ENCODE measurements around the gene C3orf22.

Gene C3orf22

DNA sequence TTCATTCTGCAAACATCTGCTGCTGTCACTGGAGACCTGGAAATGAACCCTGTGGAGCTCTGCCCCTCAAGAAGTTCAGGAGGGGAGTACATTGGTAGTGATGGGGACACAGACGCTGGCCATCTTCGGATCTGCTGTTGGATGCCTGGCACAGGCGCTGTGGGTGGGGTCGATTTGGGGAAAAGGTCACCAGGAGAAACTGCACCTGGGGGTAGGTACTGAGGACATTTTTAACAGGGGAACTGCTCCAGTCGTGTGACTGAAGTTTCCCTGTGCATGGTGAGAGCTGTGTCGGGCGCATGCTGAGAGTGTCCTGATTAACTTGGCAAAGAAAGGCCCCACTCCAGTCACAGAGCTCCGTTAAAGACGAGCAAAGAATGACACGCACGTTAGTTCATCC, 44.6 kb downstream of the C3orf22 start:
- H3K36me3 ChIP-seq (replicated peaks; ENCODE audit: low read depth, low read length) = no peaks in the 10 kb centered on the region
- H3K79me2 ChIP-seq (ENCODE audit: low read length) = no peaks in the 10 kb centered on the region
- H3K4me2 ChIP-seq (ENCODE audit: low read length) = no peak overlapping the region
- H3K9ac ChIP-seq (ENCODE audit: low read length) = no peak overlapping the region
- no peak overlapping the region for H3K27ac ChIP-seq (ENCODE audit: low read length)
- no peak overlapping the region for H2AFZ ChIP-seq (ENCODE audit: low read depth, low read length)
- H3K9me3 ChIP-seq (ENCODE audit: insufficient read depth, low read length) = no peaks in the 10 kb centered on the region
- H3K4me3 ChIP-seq (ENCODE audit: low read length) = no peak overlapping the region
- no peak for TF ChIP-seq EZH2phosphoT487 (IDR thresholded peaks at IDR 0.05; ENCODE audit: low read depth)
- no peak for TF ChIP-seq CTCF (IDR thresholded peaks at IDR 0.05; ENCODE audit: low read depth, low read length)
- H3K27me3 ChIP-seq (ENCODE audit: low read depth, low read length) = no peaks in the 10 kb centered on the region
- H3K4me1 ChIP-seq (ENCODE audit: low read length) = no peaks in the 10 kb centered on the region
- no peaks in the 10 kb centered on the region for H4K20me1 ChIP-seq (ENCODE audit: insufficient read depth, low read length)

DNA sequence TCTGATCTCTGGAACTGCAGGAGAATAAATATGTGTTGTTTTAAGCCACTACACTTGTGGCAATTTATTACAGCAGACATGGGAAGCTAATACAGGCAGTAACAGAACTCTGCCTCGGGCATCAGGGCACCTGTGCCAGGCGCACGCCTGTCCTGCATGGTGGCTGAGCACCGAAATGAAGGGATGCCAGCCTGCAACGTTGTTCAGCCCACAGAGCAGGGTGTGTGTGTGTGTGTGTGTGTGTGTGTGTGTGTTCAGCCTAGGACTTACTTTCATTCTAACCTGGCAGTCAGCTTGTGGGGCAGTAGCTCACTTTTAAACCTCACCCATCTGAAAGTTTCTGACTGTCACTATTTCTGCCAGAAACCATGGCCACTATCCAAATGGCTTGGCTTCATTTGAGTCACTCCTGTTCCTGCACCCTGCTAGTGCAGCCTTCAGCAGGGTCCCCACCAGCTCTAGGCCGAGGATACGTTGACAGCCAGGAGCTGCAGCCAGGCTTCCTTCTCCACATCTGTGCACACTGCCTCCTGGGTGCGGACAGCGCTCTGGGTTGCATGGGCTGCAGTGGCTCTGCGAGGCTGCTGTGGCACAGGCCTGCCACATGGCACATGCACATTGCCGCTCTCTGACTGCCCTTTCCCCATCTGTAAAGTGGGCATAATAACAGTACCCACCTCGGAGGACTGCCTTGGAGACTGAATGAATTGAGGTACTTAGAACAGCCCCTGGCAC, 45.6 kb downstream of the C3orf22 start:
- Histone ChIP-seq H3K27me3 (ENCODE audit: low read depth, low read length) (no peaks in the 10 kb centered on the region), H3K4me2 (ENCODE audit: low read length) (no peak overlapping the region), H4K20me1 (ENCODE audit: insufficient read depth, low read length) (no peaks in the 10 kb centered on the region), H3K9ac (ENCODE audit: low read length) (no peak overlapping the region), H2AFZ (ENCODE audit: low read depth, low read length) (no peak overlapping the region), H3K36me3 (replicated peaks; ENCODE audit: low read depth, low read length) (no peaks in the 10 kb centered on the region), H3K9me3 (ENCODE audit: insufficient read depth, low read length) (no peaks in the 10 kb centered on the region), H3K4me3 (ENCODE audit: low read length) (no peak overlapping the region), H3K27ac (ENCODE audit: low read length) (no peak overlapping the region), H3K4me1 (ENCODE audit: low read length) (no peaks in the 10 kb centered on the region), H3K79me2 (ENCODE audit: low read length) (no peaks in the 10 kb centered on the region)
- TF ChIP-seq EZH2phosphoT487 (IDR thresholded peaks at IDR 0.05; ENCODE audit: low read depth) (no peak), CTCF (IDR thresholded peaks at IDR 0.05; ENCODE audit: low read depth, low read length) (no peak)

DNA sequence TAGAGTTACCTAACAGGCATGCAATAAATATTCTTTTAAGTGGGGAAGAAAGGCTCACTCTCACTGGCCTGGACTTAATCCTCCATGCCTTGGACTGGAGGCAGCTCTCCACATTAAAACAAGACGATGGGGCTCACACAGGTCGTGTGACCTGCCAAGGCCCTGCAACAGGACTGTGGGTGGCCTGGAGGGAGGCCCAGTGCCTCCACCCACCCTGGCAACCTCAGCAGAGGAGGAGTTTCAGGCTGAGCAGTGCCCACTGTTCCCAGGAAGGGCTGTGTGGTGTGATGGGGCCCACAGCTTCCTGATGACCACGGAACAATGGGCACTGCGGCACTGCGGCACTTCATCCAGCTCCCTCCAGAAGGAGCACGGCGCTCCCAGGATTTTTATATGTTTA, 46.7 kb downstream of the C3orf22 start:
- Histone ChIP-seq H3K9ac (ENCODE audit: low read length) (no peak overlapping the region), H3K4me3 (ENCODE audit: low read length) (no peak overlapping the region), H2AFZ (ENCODE audit: low read depth, low read length) (no peak overlapping the region), H3K9me3 (ENCODE audit: insufficient read depth, low read length) (no peaks in the 10 kb centered on the region), H3K79me2 (ENCODE audit: low read length) (no peaks in the 10 kb centered on the region), H3K4me1 (ENCODE audit: low read length) (no peaks in the 10 kb centered on the region), H3K27ac (ENCODE audit: low read length) (no peak overlapping the region), H4K20me1 (ENCODE audit: insufficient read depth, low read length) (no peaks in the 10 kb centered on the region), H3K4me2 (ENCODE audit: low read length) (no peak overlapping the region), H3K27me3 (ENCODE audit: low read depth, low read length) (no peaks in the 10 kb centered on the region), H3K36me3 (replicated peaks; ENCODE audit: low read depth, low read length) (no peaks in the 10 kb centered on the region)
- TF ChIP-seq EZH2phosphoT487 (IDR thresholded peaks at IDR 0.05; ENCODE audit: low read depth) = no peak
- no peak for TF ChIP-seq CTCF (IDR thresholded peaks at IDR 0.05; ENCODE audit: low read depth, low read length)

DNA sequence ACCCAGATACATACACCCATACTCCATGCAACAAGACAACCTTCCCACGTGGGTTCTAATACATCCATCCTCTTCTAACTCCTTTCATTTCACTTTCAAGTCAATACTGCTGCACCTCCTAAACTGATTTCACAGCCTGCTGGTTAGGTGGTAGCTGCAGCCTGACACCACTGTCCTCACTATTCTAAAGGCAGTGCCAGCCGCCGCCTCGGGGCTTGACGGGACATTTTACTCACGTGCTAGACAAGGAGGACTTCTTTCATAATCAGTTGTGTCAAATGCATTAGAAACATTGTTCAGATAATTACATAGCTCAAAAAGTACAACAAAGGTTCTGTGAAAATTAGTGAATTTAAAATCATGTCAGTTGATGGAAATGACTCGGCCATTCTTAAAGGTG, 47.4 kb downstream of the C3orf22 start:
- Histone ChIP-seq H3K4me2 (ENCODE audit: low read length) (no peak overlapping the region), H3K27me3 (ENCODE audit: low read depth, low read length) (no peaks in the 10 kb centered on the region), H3K9ac (ENCODE audit: low read length) (no peak overlapping the region), H3K9me3 (ENCODE audit: insufficient read depth, low read length) (no peaks in the 10 kb centered on the region), H3K79me2 (ENCODE audit: low read length) (no peaks in the 10 kb centered on the region), H4K20me1 (ENCODE audit: insufficient read depth, low read length) (no peaks in the 10 kb centered on the region), H3K36me3 (replicated peaks; ENCODE audit: low read depth, low read length) (no peaks in the 10 kb centered on the region), H3K27ac (ENCODE audit: low read length) (no peak overlapping the region), H3K4me3 (ENCODE audit: low read length) (no peak overlapping the region), H2AFZ (ENCODE audit: low read depth, low read length) (no peak overlapping the region), H3K4me1 (ENCODE audit: low read length) (no peaks in the 10 kb centered on the region)
- no peak for TF ChIP-seq EZH2phosphoT487 (IDR thresholded peaks at IDR 0.05; ENCODE audit: low read depth)
